ENCODE measurements around the gene FGF19.
A peak's percentile ranks its signal among the peaks of the same experiment; 100 is the strongest.

The FGF19 gene

DNA sequence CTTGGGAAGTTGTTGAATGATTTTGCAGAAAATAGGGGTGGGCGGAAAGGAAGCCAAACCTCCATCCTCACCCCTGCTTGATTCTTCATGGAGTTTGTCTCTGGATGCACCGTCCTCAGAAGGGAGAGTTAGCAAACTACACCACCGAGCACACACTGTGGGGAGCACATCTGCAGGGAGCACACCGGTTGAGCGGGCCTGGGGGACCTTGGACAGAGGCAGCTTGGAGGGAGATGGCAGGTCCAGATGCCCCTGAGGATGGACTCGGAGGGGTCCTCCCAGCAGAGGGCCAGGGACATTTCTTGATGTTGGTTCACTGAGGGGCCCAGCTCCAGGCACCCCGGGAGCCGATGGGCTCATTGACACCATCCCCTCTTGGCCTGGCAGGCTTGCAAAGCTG lies 15.1 kb upstream of the FGF19 start:
- no peak for DNase-seq (ENCODE audit: low read depth, low spot score)
- no peak overlapping the region for H3K27ac ChIP-seq

DNA sequence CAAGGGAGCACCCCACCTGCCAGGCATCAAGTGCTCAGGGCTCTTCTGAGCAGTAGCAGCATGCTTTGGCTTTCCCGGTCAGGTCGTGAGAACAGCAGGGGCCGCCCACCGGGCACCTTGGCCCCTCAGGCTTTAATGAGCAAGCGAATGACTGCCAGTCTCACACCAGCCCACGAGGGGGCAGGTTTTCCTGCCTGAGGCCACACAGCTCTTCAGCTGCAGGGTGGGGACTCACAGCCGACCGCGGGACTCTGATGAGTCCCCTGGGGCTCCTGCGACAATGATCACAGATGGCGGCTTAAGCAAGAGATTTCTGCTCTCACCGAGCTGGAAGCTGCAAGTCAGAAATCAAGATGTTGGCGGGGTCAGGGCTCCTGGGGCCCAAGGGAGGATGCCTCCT lies 14.3 kb upstream of the FGF19 start:
- no peak overlapping the region for H3K27ac ChIP-seq
- DNase-seq (ENCODE audit: low read depth, low spot score), result no peak

DNA sequence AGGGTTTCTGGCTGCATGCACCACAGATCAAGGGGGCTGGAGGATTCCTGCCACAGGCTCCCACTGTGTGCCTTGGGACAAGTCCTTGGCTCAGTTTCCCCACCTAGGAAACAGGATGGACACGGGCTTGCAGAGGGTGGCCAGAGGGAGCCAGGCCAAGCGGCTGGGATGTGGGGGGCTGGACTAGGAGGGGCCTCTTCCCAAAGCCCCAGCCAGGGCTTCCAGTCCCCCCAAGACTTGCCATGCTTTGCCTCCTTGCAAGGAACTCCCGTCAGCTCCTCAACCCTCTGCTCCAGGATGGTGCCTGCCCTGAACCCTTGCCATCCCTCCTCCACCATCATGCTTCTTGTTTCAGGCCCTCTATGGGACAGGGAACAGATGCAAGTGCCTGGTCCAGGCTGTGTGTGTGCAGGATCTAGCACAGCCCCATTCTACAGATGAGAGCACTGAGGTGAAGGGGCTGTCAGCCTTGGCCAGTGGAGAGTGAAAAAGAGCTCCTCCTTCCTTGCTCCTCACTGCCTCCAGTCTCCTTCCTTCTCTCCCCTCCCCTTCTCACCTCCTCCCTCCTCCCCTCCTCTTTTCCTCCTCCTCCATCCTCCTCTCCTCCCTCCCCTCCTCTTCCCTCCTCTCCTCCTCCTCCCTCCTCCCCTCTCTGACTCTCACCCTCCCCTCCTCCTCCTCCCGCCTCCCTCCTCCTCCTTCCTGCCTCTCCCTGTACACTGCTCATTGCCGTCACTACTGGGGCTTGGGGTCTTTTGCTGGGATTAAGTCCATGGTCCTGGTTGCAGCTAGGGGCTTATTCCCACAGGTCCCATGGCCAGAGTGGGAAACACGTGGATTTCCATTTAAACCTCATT lies 13.3 kb upstream of the FGF19 start:
- no peak overlapping the region for H3K27ac ChIP-seq
- DNase-seq (ENCODE audit: low read depth, low spot score), result no peak

DNA sequence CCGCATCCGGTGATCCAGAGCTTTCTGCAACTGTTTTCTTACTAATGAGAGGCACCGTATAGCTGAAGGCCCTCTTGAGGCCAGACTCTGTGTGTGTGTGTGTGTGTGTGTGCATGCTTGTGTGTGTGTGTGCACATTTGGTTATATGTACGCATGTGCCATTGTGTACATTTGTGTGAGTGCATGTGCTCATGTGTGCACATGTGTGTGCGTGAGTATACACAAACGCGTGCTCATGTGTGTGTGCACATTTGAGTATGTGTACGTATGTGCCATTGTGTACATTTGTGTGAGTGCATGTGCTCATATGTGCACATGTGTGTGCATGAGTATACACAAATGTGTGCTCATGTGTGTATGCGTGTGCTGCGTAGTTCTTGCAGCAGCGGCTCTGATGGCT lies 12.3 kb upstream of the FGF19 start:
- DNase-seq (ENCODE audit: low read depth, low spot score), result no peak
- no peak overlapping the region for H3K27ac ChIP-seq

DNA sequence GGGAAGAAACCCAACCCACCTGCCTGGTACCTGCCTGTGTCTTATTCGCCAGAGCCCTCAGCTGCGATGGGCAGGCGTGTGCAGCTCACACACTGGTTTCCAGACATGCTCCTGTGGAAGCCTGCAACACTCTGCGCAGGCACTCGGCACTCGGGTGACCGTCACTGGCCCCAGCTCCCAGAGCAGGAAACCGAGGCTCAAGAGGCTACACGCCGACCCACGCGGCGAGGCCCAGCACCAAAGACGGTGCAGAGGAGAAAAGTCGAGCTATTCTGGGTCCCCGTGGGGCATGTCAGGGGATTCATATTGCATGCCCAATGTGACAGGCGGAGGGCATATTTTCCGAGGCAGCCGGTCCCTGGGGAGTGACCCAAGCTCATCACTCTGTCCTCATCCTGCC lies 11.6 kb upstream of the FGF19 start:
- DNase-seq (ENCODE audit: low read depth, low spot score), result no peak

DNA sequence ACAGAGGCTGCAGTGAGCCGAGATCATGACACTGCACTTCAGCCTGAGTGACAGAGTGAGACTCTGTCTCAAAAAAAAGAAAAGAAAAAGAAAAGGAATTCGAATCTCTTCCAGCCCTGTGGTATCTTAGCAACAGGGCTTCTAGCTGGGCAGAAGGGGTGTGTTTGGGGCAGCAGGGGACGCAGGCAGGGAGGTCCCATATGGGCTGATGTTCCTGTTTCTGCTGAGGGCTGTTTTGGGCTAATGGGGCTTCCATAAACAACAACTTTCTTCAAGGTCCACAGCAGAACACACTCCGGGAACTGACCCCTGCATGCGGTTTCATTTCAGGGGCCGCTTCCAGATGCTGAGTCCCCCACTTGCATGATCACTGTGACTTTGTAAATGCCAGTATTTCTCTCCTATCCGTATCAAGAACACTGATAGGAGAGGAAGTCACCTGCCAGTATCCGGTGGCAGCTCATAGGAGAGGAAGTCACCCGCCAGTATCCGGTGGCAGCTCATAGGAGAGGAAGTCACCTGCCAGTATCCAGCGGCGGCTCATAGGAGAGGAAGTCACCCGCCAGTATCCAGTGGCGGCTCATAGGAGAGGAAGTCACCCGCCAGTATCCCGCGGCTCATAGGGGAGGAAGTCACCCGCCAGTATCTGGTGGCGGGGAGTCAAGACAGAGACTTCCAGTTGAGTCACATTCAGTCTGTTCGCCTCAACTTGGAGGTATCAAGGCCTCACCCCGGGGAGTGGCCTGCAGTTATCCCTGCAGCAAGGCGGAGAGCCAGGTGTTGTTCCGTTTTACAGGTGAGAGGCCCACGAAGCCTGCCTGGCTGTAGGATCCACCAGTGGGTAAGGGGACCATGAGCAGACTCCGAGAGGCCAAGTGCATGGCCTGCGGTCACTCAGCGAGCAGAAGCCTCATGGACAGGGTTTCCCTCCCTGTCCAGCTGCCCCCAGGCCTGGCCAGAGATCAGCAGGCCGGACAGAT lies 8.3 kb upstream of the FGF19 start:
- DNase-seq (ENCODE audit: low read depth, low spot score), result no peak

More for the DNA sequence above, 11.6 kb upstream of the FGF19 start:
- H3K27ac ChIP-seq, result no peak overlapping the region

DNA sequence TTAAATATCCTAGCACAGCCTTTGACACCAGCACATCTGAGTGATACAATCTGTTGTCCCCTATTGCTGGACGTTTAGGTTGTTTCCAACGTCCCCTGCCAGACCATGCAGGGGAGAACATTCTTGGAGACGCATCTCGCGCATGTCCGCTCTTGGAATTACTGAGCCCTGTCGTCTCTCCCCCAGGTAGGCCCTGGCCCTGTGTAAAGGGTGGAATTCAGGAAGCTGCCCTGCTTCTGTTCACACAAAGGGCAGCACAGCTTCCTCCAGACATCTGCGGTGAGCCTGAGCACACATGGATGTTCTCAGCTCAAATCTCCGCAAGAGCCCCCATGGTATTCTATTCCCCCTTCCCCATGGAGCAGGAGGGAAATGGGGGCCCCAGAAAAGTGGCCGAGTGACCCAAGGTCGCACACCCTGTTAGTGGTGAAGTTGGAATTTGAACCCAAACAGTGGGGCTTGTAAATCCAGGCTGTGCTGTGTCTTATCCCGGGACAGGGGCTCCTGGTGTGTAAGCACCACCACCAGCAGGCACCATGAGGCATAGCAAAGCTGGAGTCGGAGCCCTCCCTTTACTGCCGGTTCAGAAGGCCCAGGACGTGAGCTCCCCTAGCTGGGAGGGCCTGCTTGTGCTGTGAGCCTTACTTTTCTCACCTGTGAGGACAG lies 5.0 kb upstream of the FGF19 start:
- DNase-seq (ENCODE audit: low read depth, low spot score), result no peak
- no peak overlapping the region for H3K27ac ChIP-seq

More for the DNA sequence above, 8.3 kb upstream of the FGF19 start:
- H3K27ac ChIP-seq, result no peak overlapping the region

DNA sequence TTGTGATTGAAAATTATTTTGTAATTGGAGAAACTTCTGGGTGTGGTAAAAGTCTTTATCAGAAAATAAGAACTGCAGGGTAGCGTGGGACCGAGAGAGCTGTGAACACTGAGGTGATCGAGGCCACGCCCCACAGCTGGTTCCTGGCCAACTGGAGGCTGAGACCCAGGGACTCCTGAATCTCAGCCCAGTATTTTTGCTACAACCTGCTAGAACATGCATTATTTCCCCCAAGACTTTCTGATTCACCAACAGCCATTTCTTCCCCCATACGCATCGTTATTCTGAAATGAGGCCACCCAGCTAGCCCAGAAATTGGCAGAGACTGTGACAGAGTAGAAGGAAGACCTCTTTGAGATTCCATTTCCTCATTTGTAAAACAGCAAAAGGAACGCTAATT lies 3.4 kb upstream of the FGF19 start:
- peak; percentile 29 for DNase-seq (ENCODE audit: low read depth, low spot score)
- H3K27ac ChIP-seq, result no peak overlapping the region

DNA sequence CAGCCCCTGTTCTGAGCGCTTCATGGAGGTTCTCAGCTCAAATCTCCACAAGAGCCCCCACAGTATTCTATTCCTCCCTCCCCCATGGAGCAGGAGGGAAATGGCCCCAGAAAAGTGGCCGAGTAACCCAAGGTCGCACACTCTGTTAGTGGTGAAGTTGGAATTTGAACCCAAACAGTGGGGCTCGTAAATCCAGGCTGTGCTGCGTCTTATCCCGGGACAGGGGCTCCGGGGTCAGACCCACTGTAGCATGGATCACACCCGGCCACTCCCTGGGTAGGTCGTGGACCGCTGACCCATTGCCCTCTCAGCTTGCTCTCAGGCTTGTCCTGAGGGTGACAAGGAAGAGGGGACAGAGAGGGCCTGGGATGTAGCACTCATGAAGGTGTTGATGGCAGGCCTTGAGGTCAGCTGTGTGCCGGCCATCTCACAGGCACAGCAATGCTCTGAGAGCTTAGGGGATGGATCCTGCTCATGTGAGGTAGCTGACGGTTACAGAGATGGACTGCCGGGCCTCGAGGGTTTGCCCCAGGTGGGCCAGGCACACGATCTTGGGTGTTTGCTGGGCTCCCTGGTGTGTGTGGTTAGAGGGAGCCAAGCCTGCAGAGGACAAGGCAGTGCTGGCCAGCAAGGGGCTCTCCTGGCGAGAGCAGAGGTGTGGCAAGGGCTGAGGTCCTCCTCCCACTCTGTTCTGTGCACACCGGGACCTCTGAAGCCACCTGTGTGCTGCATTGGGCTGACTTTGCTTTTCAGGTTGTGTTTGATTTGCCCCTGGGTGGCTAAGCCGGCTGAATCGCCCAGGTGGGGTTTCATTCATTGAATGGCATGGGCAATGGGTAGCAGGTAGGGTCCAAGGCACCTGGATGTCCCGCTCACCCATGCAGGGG lies 2.3 kb upstream of the FGF19 start:
- no peak for DNase-seq (ENCODE audit: low read depth, low spot score)
- H3K27ac ChIP-seq, result no peak overlapping the region

DNA sequence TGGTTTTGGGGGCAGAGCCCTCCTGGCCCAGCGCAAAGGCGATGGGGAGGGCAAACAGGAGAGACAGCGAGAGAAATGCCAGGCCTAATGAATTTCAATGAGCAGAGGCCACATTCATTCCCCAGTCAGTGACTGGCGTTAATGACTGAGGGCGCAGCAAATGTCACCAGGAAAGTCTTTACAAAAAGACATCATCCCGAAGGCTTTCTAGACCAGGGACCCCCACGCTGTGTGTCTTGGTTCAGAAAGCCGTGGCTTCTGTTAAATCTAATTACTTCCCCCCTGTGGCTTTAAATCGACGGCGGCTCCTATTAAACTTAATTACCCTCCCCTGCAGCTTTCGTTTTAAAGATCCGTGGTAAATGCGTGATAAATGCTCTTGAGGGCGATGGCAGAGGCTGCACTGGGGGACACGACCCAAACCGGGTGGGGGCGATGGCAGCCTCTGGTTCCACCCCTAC lies 1.6 kb upstream of the FGF19 start:
- no peak for DNase-seq (ENCODE audit: low read depth, low spot score)
- H3K27ac ChIP-seq, result no peak overlapping the region

DNA sequence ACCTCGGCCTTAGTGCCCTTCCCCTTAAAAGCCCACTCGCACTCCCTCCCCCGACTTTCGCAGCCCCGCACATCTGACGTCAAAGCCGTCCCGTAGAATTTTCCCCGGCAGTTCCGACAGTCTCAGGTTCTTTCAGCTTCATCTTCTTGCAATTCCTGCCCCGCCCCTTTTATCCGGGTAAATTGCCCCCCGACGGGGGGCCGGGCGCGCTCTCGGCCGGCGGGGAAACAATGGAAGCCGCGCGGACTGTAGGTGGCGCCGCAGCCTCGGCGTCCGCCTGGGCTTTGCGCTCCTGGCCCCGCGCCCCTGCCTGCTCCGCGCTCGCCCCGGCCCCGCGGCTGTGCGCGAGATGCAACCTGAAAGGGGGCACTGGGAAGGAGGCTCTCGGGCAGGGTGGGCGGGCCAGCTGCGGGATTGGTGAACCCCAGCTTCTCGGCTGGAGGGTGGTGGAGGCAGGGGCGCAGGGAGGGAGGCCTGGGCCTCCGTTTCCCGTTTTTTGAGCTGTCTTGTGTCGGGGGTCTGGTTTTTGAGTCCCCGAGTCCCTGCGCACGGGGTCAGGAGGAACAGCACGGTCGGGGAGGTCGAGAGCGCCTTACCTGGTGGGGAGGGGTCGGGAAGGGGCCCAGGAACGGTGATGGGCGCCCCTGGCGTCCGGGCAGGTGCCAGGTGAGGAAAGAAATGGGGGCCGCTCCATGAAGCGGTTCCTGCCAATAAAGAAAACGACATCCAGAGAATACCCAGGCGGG lies 859 bp upstream of the FGF19 start:
- no peak overlapping the region for H3K27ac ChIP-seq
- DNase-seq (ENCODE audit: low read depth, low spot score), result no peak

DNA sequence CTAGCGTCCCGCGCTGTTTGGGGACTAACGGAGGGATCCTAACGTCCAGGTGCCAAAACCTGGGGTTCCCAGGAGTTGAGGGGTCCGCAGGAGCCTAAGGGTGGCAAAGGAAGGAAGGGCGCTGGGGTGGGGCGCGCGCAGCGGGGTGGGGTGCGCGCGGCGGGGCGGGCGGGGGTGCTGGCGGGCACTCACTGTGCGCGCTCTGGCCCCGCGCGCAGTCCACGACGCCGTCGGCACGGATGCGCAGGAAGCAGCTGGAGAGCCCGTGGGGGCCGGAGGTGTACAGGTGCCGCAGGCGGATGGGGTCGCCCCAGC lies 412 bp downstream of the FGF19 start:
- H3K27ac ChIP-seq, result no peak overlapping the region
- DNase-seq (ENCODE audit: low read depth, low spot score), result no peak

DNA sequence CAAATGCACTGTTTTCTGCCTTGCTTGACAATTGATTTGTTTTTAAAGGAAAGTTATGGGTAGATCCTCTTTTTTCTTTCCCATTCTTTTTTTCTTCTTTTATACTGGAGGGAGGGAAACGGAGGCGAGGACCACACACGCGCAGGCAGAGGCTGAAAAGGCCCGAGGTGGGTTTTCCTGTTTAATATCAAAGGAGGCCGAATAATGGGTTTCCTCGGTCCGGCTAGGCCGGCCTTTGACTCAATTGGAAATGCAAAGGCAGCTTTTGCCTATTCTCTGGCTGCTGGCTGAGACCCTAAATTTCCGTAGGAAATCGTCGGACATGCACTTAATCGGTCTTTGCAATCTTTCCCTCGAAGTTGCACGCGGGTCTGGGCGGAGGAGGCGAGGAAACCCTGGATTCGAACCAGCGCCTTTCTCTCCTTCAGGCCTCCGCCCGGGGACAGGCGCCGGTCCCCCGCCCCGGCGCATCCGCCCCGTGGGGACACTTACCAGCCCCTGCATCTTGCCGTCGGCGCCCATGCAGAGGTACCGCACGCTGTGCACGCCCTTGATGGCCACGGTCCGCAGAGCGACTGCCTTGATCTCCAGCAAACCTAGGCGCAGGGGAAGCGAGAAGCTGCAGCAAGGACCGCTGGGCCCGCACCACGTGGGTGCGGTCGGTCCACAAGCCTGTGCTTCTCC lies 911 bp downstream of the FGF19 start:
- H3K27ac ChIP-seq, result no peak overlapping the region
- no peak for DNase-seq (ENCODE audit: low read depth, low spot score)

DNA sequence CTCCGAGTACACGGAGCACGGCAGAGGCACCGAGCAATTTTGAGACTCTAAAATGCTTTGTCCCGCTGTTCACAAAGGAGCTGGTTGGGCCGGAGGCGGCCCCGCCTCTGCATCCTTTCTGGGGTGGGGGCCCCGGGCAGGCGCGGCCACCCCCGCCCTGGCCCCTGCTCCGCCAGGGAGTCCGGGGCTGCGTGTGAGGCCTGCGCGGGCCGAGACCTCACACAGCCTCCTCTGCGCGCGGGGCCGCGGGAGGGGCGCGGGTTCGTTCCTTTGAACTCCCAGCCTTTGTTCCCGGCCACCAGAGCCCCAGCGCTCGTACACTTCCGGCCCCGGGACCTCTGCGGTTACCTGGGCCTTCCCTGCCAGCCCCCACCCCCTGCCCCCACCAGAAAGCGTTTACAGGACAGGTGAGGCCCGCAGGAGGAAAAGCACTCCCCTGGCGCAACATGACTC lies 1.6 kb downstream of the FGF19 start:
- no peak for DNase-seq (ENCODE audit: low read depth, low spot score)
- no peak overlapping the region for H3K27ac ChIP-seq

DNA sequence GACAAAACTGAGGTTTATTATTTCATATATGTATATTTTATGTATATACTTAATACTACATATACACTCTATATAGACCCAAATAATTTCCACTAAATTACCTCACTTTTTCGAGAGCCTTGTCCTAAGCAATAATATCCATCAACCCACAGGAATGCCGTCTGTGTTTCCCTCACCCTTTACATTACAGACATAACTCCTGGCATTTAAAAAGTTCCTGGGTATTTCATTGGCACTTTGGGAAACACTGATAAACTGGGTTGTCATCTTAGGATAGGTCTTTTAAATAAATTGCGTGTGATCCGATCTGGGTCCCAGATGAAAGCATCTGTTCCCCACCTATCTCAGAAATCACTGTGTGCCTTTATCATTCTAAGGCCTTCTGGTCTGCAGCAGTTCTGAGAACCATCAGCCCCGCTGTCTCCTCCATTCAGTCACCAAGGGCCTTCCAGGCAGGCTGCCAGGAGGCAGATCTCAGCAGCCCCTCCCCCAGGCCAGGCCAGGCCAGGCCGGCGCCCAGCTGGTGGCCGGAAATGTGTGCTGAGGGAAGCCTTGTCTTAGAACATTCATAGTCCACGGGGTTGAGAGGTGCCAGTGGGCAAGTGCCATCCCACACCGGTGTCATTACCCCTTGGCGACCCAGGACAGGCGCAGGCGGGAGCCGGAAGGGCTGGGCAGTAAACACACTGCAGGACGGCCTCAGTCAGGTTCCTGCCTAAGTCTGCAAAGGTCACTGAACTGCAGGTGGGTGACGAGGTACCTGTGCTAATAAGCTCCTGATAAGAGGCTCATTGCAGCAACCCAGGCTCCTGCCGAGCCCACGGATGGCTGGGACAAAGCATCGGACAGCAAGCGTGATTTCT lies 3.3 kb downstream of the FGF19 start:
- H3K27ac ChIP-seq, result no peak overlapping the region
- DNase-seq (ENCODE audit: low read depth, low spot score), result no peak

DNA sequence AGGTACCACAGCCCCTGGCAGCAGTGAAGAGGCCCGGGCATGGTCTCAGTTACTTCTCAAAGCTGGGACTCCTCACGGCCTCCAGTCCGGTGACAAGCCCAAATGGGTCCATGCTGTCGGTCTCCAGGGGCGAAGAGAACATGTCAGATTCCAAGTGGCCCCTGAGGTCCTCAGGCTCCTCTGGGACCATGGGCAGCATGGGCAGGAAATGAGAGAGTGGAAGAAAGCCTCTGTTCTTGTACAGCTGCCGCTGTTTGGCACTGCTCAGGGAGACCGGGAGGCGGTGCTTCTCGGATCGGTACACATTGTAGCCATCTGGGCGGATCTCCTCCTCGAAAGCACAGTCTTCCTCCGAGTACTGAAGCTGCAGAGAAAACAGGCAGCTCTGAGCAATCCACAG lies 4.6 kb downstream of the FGF19 start:
- DNase-seq (ENCODE audit: low read depth, low spot score), result no peak
- H3K27ac ChIP-seq, result no peak overlapping the region

DNA sequence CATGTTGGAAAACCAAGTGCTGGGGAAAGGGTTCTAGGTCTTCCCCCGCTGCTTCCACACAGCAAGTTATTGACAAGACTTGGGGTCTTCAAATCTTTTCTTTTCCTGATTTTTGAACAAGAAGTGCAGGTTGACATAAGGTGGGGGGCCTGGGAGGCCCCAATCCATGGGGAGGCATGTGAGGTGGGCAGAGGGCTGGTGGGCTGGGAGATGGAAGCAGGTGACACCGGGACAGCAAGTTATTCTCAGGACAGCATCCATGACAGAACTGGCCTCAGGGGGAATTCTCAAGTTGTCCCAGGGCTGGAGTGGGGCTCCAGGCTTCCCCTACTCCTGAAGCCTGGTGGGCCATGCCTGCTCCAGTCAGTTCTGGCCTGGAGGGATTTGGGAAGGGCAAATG lies 5.5 kb downstream of the FGF19 start:
- H3K27ac ChIP-seq, result no peak overlapping the region
- DNase-seq (ENCODE audit: low read depth, low spot score), result no peak

DNA sequence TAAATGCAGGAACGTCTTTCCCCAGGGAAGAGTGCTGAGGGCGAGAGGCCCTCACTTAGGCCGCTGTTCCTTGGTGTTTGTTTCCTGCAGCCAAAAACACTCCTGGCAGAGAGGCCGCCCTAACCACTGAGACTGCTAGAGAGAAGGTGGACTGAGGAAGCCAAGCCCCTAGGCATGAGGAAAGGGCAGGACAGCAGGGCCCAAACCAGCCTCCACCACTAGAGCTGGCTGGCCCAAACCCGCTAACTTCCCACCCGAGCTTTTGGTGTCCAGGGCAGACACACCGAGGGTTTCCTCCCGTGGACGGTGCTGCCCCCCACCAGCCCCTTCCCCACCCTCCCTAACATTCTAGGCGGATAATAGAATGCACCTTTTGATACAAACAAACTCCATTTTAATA lies 6.0 kb downstream of the FGF19 start:
- DNase-seq (ENCODE audit: low read depth, low spot score), result no peak
- no peak overlapping the region for H3K27ac ChIP-seq
